ENCODE data around the gene SORBS1. TPM values are rescaled to one million over a fixed set of nuclear protein-coding genes. Genes with fewer than 3 reads are reported as not detected.
A peak's percentile ranks its signal among the peaks of the same experiment; 100 is the strongest.

SORBS1 gene
- total and polyA plus RNA-seq, 2 donors (not counting 3 experiments of a cell fraction or from before 2014, with no cell fraction given): 2.0 to 7.9 TPM

GRCh38 chr10:95346715-95347401, 214.3 kb downstream of the SORBS1 start:
- intact Hi-C loops (cut with micrococcal nuclease): no loop called here
- H3K9me1 ChIP-seq (replicated peaks; ENCODE audit: control insufficient read depth, extremely low read depth, insufficient read depth, low read length): no peaks in the 10 kb centered on the region
- H3K4me2 ChIP-seq (ENCODE audit: insufficient read depth, low read length): no peak overlapping the region
- peak; percentile 23 for DNase-seq (ENCODE audit: low read depth, low spot score)
- CTCF ChIA-PET: interaction anchor here (0.8 to 3.4 kb wide), 4 partner anchors 12 to 103 kb away, joined by 3 to 11 read pairs (median 4); no protein-coding TSS in a partner anchor
- H3K4me1 ChIP-seq (ENCODE audit: control insufficient read depth, extremely low read depth, insufficient read depth, low read length): peaks cover 2% of the 10 kb centered on the region
- no TSS peak for BruUV-seq (replicated peaks)
- H3K79me2 ChIP-seq (ENCODE audit: control insufficient read depth, insufficient read depth, low read length): no peaks in the 10 kb centered on the region
- no peak overlapping the region for H3K9ac ChIP-seq (replicated peaks; ENCODE audit: extremely low read depth, insufficient read depth, low read length)
- TF ChIP-seq POLR2A (IDR thresholded peaks at IDR 0.05; ENCODE audit: low read depth, low read length): no peak
- TF ChIP-seq CTCF (IDR thresholded peaks at IDR 0.05; ENCODE audit: extremely low read depth in 1 of 2, insufficient read depth in 1 of 2, low read depth in 1 of 2, low read length in 2 of 2): no peak
- no peak for TF ChIP-seq JUN (IDR thresholded peaks at IDR 0.05; ENCODE audit: borderline replicate concordance, insufficient read depth, insufficient read length, low read depth)
- no peak for TF ChIP-seq MYC (IDR thresholded peaks at IDR 0.05; ENCODE audit: low read depth, low read length)
- no peak for TF ChIP-seq EZH2 (IDR thresholded peaks at IDR 0.05; ENCODE audit: borderline replicate concordance, low read depth, low read length, severe bottlenecking)
- TF ChIP-seq MAX (IDR thresholded peaks at IDR 0.05; ENCODE audit: insufficient read depth, insufficient read length): no peak
- TF ChIP-seq FOS (IDR thresholded peaks at IDR 0.05; ENCODE audit: borderline replicate concordance, insufficient read depth, low read length): no peak
- TF ChIP-seq GATA2 (IDR thresholded peaks at IDR 0.05; ENCODE audit: insufficient read depth, insufficient read length, low read depth, low read length): no peak
- no peak for TF ChIP-seq POLR2AphosphoS5 (IDR thresholded peaks at IDR 0.05; ENCODE audit: insufficient read depth, low read depth, low read length)
- no peaks in the 10 kb centered on the region for H4K20me1 ChIP-seq (replicated peaks; ENCODE audit: control insufficient read depth, extremely low read depth, insufficient read depth, low read length)
- no peak overlapping the region for H3K4me3 ChIP-seq (replicated peaks in 1 of 3; ENCODE audit: insufficient read depth in 1 of 3, low read depth in 1 of 3, low read length in 3 of 3)
- H3K27me3 ChIP-seq (ENCODE audit: control insufficient read depth in 2 of 2, insufficient read depth in 2 of 2, low read length in 2 of 2): no peaks in the 10 kb centered on the region
- dilution Hi-C loops (cut with MboI; ENCODE audit: extremely low pct_ligation_motif_present, low sequenced_read_pairs): no loop called here
- no peak overlapping the region for H2AFZ ChIP-seq (ENCODE audit: low read depth, low read length)
- H3K27ac ChIP-seq (ENCODE audit: insufficient read depth, low read depth, low read length): no peak overlapping the region
- POLR2A ChIA-PET: no interaction called here
- no peaks in the 10 kb centered on the region for H3K36me3 ChIP-seq (ENCODE audit: control insufficient read depth in 2 of 2, extremely low read depth in 1 of 2, insufficient read depth in 2 of 2, low read length in 2 of 2)
- H3K9me3 ChIP-seq (replicated peaks; ENCODE audit: control insufficient read depth, insufficient read depth, low read length): no peaks in the 10 kb centered on the region
- no peak for FAIRE-seq

All from endothelial cell of umbilical vein (primary cell).